ACC112 (cell line): ENCODE measurements around the gene TUBGCP5.

Source experiments
- H2AFZ ChIP-seq: fragments of 200-600 bp; sonication (generic); one replicate; pipeline ENCODE4 v1.6.0; 2017; ENCODE audit warnings: antibody characterized with exemption, low read length; ENCODE audit not compliant: unreplicated experiment
- H3K27ac ChIP-seq: fragments of 200-600 bp; sonication (generic); 2 replicates; pipeline ENCODE4 v1.5.1; 2014; ENCODE audit warnings: low read depth, mild to moderate bottlenecking, antibody characterized with exemption, low read length, moderate library complexity
- H3K27me3 ChIP-seq: fragments of 200-600 bp; sonication (generic); 2 replicates; pipeline ENCODE4 v1.6.1; 2014; ENCODE audit warnings: mild to moderate bottlenecking, antibody characterized with exemption, low read length, moderate library complexity, mixed read lengths; ENCODE audit not compliant: insufficient read depth
- H3K36me3 ChIP-seq: fragments of 200-600 bp; sonication (generic); 2 replicates; pipeline ENCODE4 v1.6.1; 2016; ENCODE audit warnings: mild to moderate bottlenecking, antibody characterized with exemption, low read length, moderate library complexity, mixed read lengths; ENCODE audit not compliant: insufficient read depth
- H3K4me1 ChIP-seq: fragments of 200-600 bp; sonication (generic); one replicate; pipeline ENCODE4 v1.6.1; 2016; ENCODE audit warnings: low read length, mixed read lengths; ENCODE audit not compliant: insufficient read depth, unreplicated experiment, control insufficient read depth
- H3K4me3 ChIP-seq: fragments of 200-600 bp; sonication (generic); 2 replicates; pipeline ENCODE4 v1.5.1; 2014; ENCODE audit warnings: mild to moderate bottlenecking, low read depth, low read length
- H3K79me2 ChIP-seq: fragments of 200-600 bp; sonication (generic); one replicate; pipeline ENCODE4 v1.6.0; 2016; ENCODE audit warnings: low read length; ENCODE audit not compliant: control insufficient read depth, unreplicated experiment, insufficient read depth

TUBGCP5 gene

GRCh38 chr15:22961762-22962161 lies 77.6 kb downstream of the TUBGCP5 start:
- no peak overlapping the region for H2AFZ ChIP-seq
- peaks cover 24% of the 10 kb centered on the region for H3K4me1 ChIP-seq
- H3K4me3 ChIP-seq: no peak overlapping the region
- H3K36me3 ChIP-seq: no peaks in the 10 kb centered on the region
- H3K27ac ChIP-seq: peak overlapping the region; percentile 70
- H3K79me2 ChIP-seq: peaks cover 86% of the 10 kb centered on the region
- H3K27me3 ChIP-seq: no peaks in the 10 kb centered on the region

- H2AFZ ChIP-seq: no peak overlapping the region
- no peaks in the 10 kb centered on the region for H3K36me3 ChIP-seq
- H3K27me3 ChIP-seq: no peaks in the 10 kb centered on the region
- H3K4me3 ChIP-seq: no peak overlapping the region
- no peak overlapping the region for H3K27ac ChIP-seq
- peaks cover 24% of the 10 kb centered on the region for H3K4me1 ChIP-seq
- H3K79me2 ChIP-seq: peaks cover 84% of the 10 kb centered on the region
Measured at GRCh38 chr15:22960556-22960955, 78.8 kb downstream of the TUBGCP5 start.

GRCh38 chr15:22960126-22960525 lies 79.2 kb downstream of the TUBGCP5 start:
- no peaks in the 10 kb centered on the region for H3K27me3 ChIP-seq
- peaks cover 84% of the 10 kb centered on the region for H3K79me2 ChIP-seq
- H3K4me1 ChIP-seq: peaks cover 24% of the 10 kb centered on the region
- H3K4me3 ChIP-seq: no peak overlapping the region
- H3K27ac ChIP-seq: no peak overlapping the region
- no peak overlapping the region for H2AFZ ChIP-seq
- H3K36me3 ChIP-seq: no peaks in the 10 kb centered on the region

- peaks cover 22% of the 10 kb centered on the region for H3K4me1 ChIP-seq
- no peak overlapping the region for H2AFZ ChIP-seq
- H3K36me3 ChIP-seq: no peaks in the 10 kb centered on the region
- no peaks in the 10 kb centered on the region for H3K27me3 ChIP-seq
- H3K4me3 ChIP-seq: no peak overlapping the region
- peaks cover 84% of the 10 kb centered on the region for H3K79me2 ChIP-seq
- H3K27ac ChIP-seq: no peak overlapping the region
Measured at GRCh38 chr15:22959321-22960101, 79.9 kb downstream of the TUBGCP5 start.

GRCh38 chr15:22958487-22959280 lies 80.7 kb downstream of the TUBGCP5 start:
- Histone ChIP-seq H3K79me2 (peaks cover 84% of the 10 kb centered on the region), H3K4me1 (peaks cover 15% of the 10 kb centered on the region), H3K27ac (no peak overlapping the region), H3K4me3 (no peak overlapping the region), H3K36me3 (no peaks in the 10 kb centered on the region), H2AFZ (no peak overlapping the region), H3K27me3 (no peaks in the 10 kb centered on the region)

GRCh38 chr15:22956978-22957260 lies 82.5 kb downstream of the TUBGCP5 start:
- Histone ChIP-seq H3K4me1 (peaks cover 9% of the 10 kb centered on the region), H3K27ac (no peak overlapping the region)

GRCh38 chr15:22956257-22956977 lies 83.0 kb downstream of the TUBGCP5 start:
- H3K36me3 ChIP-seq: no peaks in the 10 kb centered on the region
- H3K27ac ChIP-seq: no peak overlapping the region
- no peak overlapping the region for H2AFZ ChIP-seq
- no peak overlapping the region for H3K4me3 ChIP-seq
- peaks cover 84% of the 10 kb centered on the region for H3K79me2 ChIP-seq
- H3K4me1 ChIP-seq: peaks cover 4% of the 10 kb centered on the region
- H3K27me3 ChIP-seq: no peaks in the 10 kb centered on the region

More at GRCh38 chr15:22956978-22957260, 82.5 kb downstream of the TUBGCP5 start:
- Histone ChIP-seq H3K4me3 (no peak overlapping the region), H2AFZ (no peak overlapping the region), H3K36me3 (no peaks in the 10 kb centered on the region), H3K27me3 (no peaks in the 10 kb centered on the region), H3K79me2 (peaks cover 80% of the 10 kb centered on the region)

- Histone ChIP-seq H3K27me3 (no peaks in the 10 kb centered on the region), H3K4me1 (peaks cover 3% of the 10 kb centered on the region), H2AFZ (no peak overlapping the region), H3K27ac (no peak overlapping the region), H3K36me3 (no peaks in the 10 kb centered on the region), H3K4me3 (no peak overlapping the region), H3K79me2 (peaks cover 85% of the 10 kb centered on the region)
Measured at GRCh38 chr15:22955544-22956119, 83.7 kb downstream of the TUBGCP5 start.

GRCh38 chr15:22954798-22955543 lies 84.4 kb downstream of the TUBGCP5 start:
- no peak overlapping the region for H3K4me3 ChIP-seq
- no peak overlapping the region for H2AFZ ChIP-seq
- H3K36me3 ChIP-seq: no peaks in the 10 kb centered on the region
- H3K27me3 ChIP-seq: no peaks in the 10 kb centered on the region
- peaks cover 85% of the 10 kb centered on the region for H3K79me2 ChIP-seq
- H3K27ac ChIP-seq: no peak overlapping the region
- peaks cover 9% of the 10 kb centered on the region for H3K4me1 ChIP-seq

- Histone ChIP-seq H3K4me3 (no peak overlapping the region), H2AFZ (no peak overlapping the region), H3K79me2 (peaks cover 84% of the 10 kb centered on the region), H3K27ac (no peak overlapping the region), H3K4me1 (peaks cover 9% of the 10 kb centered on the region), H3K27me3 (no peaks in the 10 kb centered on the region), H3K36me3 (no peaks in the 10 kb centered on the region)
Measured at GRCh38 chr15:22954326-22954725, 85.0 kb downstream of the TUBGCP5 start.
